Measurements from ENCODE around the gene ZNF197. TPM values are rescaled to one million over a fixed set of nuclear protein-coding genes. Genes with fewer than 3 reads are reported as not detected.
A peak's percentile ranks its signal among the peaks of the same experiment; 100 is the strongest.

ZNF197 gene
- total and polyA plus RNA-seq, 2 of the 8 experiments (the other 6 are each of a cell fraction or from before 2014, with no cell fraction given), result 3.9 to 16.8 TPM

GRCh38 chr3:44661189-44661588, 36.4 kb downstream of the ZNF197 start:
- Histone ChIP-seq H2AFZ (ENCODE audit: low read length) (no peak overlapping the region), H3K18ac (ENCODE audit: extremely low read depth, low read length) (no peak overlapping the region), H3K23me2 (ENCODE audit: low read depth, low read length) (no peaks in the 10 kb centered on the region), H2BK20ac (ENCODE audit: low read length) (no peak overlapping the region), H3K14ac (ENCODE audit: insufficient read length) (no peak overlapping the region), H3K56ac (replicated peaks; ENCODE audit: insufficient read length, low read depth, low read length) (no peak overlapping the region), H3K4me3 (ENCODE audit: extremely low read depth in 1 of 4, insufficient read depth in 2 of 4, low read depth in 3 of 4, low read length in 4 of 4) (no peak overlapping the region), H2BK120ac (replicated peaks; ENCODE audit: low read depth, low read length) (no peak overlapping the region), H3K9ac (replicated peaks in 1 of 4; ENCODE audit: extremely low read depth in 1 of 4, low read depth in 3 of 4, low read length in 3 of 4) (no peak overlapping the region), H2AK5ac (ENCODE audit: low read depth, low read length) (no peak overlapping the region), H4K8ac (ENCODE audit: extremely low read depth, insufficient read depth, low read length) (no peak overlapping the region), H3K4me2 (ENCODE audit: insufficient read depth in 1 of 2, low read depth in 2 of 2, low read length in 2 of 2) (no peak overlapping the region), H3K4me1 (replicated peaks in 1 of 4; ENCODE audit: control insufficient read depth in 3 of 4, insufficient read depth in 4 of 4, low read length in 3 of 4) (no peaks in the 10 kb centered on the region), H3K4ac (replicated peaks; ENCODE audit: insufficient read length, low read depth, low read length) (no peak overlapping the region), H3K23ac (ENCODE audit: insufficient read length) (no peak overlapping the region), H2BK15ac (ENCODE audit: low read length) (no peak overlapping the region), H3K27me3 (replicated peaks in 1 of 4; ENCODE audit: control insufficient read depth in 3 of 4, extremely low read depth in 1 of 4, insufficient read depth in 3 of 4, low read length in 3 of 4) (no peaks in the 10 kb centered on the region), H3K79me1 (ENCODE audit: low read depth, low read length) (no peaks in the 10 kb centered on the region), H4K20me1 (replicated peaks in 1 of 2; ENCODE audit: control insufficient read depth in 1 of 2, insufficient read depth in 2 of 2, low read length in 2 of 2) (peaks cover 0 to 3% of the 10 kb centered on the region in 2 experiments), H4K5ac (ENCODE audit: insufficient read length, low read depth, low read length) (no peak overlapping the region), H3K36me3 (ENCODE audit: control insufficient read depth in 2 of 4, insufficient read depth in 4 of 4, low read length in 3 of 4) (peaks cover 19 to 50% (median 41%) of the 10 kb centered on the region in 4 experiments), H3K79me2 (ENCODE audit: control insufficient read depth in 1 of 2, insufficient read depth in 2 of 2, low read length in 2 of 2) (no peaks in the 10 kb centered on the region), H2BK5ac (ENCODE audit: low read depth, low read length) (no peak overlapping the region), H4K91ac (replicated peaks; ENCODE audit: insufficient read length, low read length) (no peak overlapping the region), H2BK12ac (ENCODE audit: low read depth, low read length) (no peak overlapping the region), H3K27ac (ENCODE audit: low read depth, low read length) (no peak overlapping the region), H3K9me3 (ENCODE audit: insufficient read depth in 2 of 2, low read depth in 1 of 2, low read length in 1 of 2) (peaks cover 10 to 12% of the 10 kb centered on the region in 2 experiments; a peak in 2 of 4 replicates)
- ChIA-PET CTCF (ENCODE audit: partially characterized antibody) (interaction anchor here (0.5 to 2.4 kb wide), 14 partner anchors 9 to 213 kb away, joined by 3 to 11 read pairs (median 4); partner anchors contain the start of gene TGM4), POLR2A (ENCODE audit: partially characterized antibody) (interaction anchor here (1.0 to 1.4 kb wide), 2 partner anchors 10 to 68 kb away, joined by 3 read pairs; partner anchors contain the start of gene ZNF501)
- FAIRE-seq, result no peak
- TF ChIP-seq RAD21 (IDR thresholded peaks at IDR 0.05 in 1 of 2, conservative IDR thresholded peaks at IDR 0.05 in 1 of 2; ENCODE audit: low read depth in 2 of 2, low read length in 2 of 2) (peak in 1 of 2 experiments; percentile 14; a peak in 1 of 4 replicates), SRF (IDR thresholded peaks at IDR 0.05; ENCODE audit: low read depth, low read length) (no peak), CTCF (IDR thresholded peaks at IDR 0.05; ENCODE audit: control extremely low read depth in 1 of 3, insufficient read depth in 1 of 3, low read depth in 1 of 3, low read length in 3 of 3) (peak; percentile 15 to 53 (median 16); a peak in 2 of 4 replicates), KDM1A (IDR thresholded peaks at IDR 0.05; ENCODE audit: borderline replicate concordance, low read length) (no peak), GTF2F1 (IDR thresholded peaks at IDR 0.05; ENCODE audit: borderline replicate concordance, low read depth, low read length) (no peak)
- WGBS, 2 experiments (ENCODE audit: extremely low coverage in 1 of 2, insufficient coverage in 1 of 2, insufficient read length in 1 of 2, insufficient replicate concordance in 2 of 2, low coverage in 1 of 2, low lambda C conversion rate in 2 of 2, missing lambda C conversion rate in 1 of 2), result 84% methylated on average over 2 of the region's 2 CpGs; no CpG with 5 or more reads in 1 of the 2 experiments
- DNase-seq (ENCODE audit: low read depth in 1 of 2, low spot score in 2 of 2), result no peak
